ENCODE data around the gene ZNRF2. TPM values are rescaled to one million over a fixed set of nuclear protein-coding genes. Genes with fewer than 3 reads are reported as not detected.

ZNRF2 gene
- total RNA-seq, 4 donors from 2014 or later, result 44.2 to 57.4 (median 48.0) TPM

DNA sequence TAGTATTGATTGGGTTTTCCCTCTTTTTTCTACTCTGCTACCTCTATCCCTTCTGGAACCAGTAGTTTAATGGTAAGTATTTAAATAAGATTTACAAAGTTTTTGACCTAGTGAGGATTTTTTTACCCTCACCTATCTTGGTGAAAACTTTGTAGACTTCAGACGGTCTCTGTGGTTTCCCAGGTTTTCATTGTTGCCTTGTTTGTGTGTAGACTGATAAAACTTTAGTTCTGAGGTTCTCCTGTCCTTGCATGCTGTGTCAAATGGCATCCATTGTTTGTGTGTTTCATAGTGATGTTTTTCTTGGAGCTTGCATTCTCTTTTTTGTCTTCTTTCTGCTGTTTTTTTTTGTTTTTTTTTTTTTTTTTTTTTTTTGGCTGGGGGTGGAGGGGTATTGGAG lies 22.6 kb downstream of the ZNRF2 start:
- Histone ChIP-seq H3K27ac (no peak overlapping the region), H3K9me3 (no peaks in the 10 kb centered on the region), H3K27me3 (no peaks in the 10 kb centered on the region), H3K36me3 (no peaks in the 10 kb centered on the region), H3K4me1 (peaks cover 8 to 17% of the 10 kb centered on the region in 2 donors), H3K4me3 (replicated peaks in 1 of 3) (no peak overlapping the region)
- DNase-seq, result no peak
- 79 to 93% methylated on average over 1 of the region's 1 CpG for WGBS, 2 donors
- TF ChIP-seq, protein P1, sequence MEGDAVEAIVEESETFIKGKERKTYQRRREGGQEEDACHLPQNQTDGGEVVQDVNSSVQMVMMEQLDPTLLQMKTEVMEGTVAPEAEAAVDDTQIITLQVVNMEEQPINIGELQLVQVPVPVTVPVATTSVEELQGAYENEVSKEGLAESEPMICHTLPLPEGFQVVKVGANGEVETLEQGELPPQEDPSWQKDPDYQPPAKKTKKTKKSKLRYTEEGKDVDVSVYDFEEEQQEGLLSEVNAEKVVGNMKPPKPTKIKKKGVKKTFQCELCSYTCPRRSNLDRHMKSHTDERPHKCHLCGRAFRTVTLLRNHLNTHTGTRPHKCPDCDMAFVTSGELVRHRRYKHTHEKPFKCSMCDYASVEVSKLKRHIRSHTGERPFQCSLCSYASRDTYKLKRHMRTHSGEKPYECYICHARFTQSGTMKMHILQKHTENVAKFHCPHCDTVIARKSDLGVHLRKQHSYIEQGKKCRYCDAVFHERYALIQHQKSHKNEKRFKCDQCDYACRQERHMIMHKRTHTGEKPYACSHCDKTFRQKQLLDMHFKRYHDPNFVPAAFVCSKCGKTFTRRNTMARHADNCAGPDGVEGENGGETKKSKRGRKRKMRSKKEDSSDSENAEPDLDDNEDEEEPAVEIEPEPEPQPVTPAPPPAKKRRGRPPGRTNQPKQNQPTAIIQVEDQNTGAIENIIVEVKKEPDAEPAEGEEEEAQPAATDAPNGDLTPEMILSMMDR (IDR thresholded peaks at IDR 0.05), result no peak
- no peak for TF ChIP-seq POLR2A (IDR thresholded peaks at IDR 0.05)
- intact Hi-C loops (cut with DNase I), result no loop called here

DNA sequence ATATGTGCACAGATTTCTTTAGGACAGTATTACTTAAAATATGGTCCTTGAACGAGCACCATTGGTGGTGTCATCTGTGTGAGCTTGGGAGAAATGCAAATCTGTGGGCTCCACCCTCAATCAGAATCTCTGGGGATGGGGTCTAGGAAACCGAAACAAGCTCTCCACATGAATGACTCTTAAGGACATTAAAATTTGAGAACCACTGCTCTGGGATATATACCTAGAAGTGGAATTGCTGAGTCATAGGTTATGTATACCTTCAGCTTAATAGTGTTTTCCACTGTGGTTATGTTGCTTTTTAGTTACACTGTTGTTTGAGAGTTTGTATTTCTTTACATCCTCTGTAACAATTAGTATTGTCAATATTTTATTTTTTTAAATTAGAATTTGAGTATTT lies 24.0 kb downstream of the ZNRF2 start:
- Histone ChIP-seq H3K27ac (no peak overlapping the region), H3K27me3 (no peaks in the 10 kb centered on the region), H3K4me1 (peaks cover 8 to 17% of the 10 kb centered on the region in 2 donors), H3K9me3 (no peaks in the 10 kb centered on the region), H3K4me3 (replicated peaks in 1 of 3) (no peak overlapping the region), H3K36me3 (no peaks in the 10 kb centered on the region)
- intact Hi-C loops (cut with DNase I), result no loop called here
- 79 to 85% methylated on average over 2 of the region's 2 CpGs for whole genome bisulfite sequencing, 2 donors
- TF ChIP-seq POLR2A (IDR thresholded peaks at IDR 0.05), result no peak
- TF ChIP-seq, protein P1 (IDR thresholded peaks at IDR 0.05), result no peak
- no peak for DNase-seq

DNA sequence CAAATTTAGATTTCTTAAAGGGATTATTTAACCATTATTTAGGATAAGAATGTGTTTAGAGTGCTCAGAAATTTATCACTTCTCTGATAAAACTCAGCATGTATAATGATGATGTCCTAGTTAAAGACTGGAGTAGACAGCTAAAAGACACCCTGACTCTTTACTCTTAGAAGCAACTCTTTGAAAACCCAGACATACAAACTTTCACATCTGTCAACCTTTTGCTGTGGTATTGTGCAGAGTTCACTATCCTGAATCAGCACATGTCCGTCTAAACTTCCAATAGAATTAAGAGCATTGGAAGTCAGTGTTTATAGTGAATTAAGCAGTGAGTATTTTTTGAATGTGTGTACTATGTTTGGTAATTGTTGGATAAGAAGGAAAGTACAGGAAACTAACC lies 24.9 kb downstream of the ZNRF2 start:
- 94% methylated on average over 1 of the region's 1 CpG for WGBS, 2 donors
- Histone ChIP-seq H3K4me1 (peaks cover 8 to 17% of the 10 kb centered on the region in 2 donors), H3K36me3 (no peaks in the 10 kb centered on the region), H3K9me3 (no peaks in the 10 kb centered on the region), H3K27ac (no peak overlapping the region), H3K27me3 (no peaks in the 10 kb centered on the region), H3K4me3 (replicated peaks in 1 of 3) (no peak overlapping the region)
- no peak for TF ChIP-seq POLR2A (IDR thresholded peaks at IDR 0.05)
- TF ChIP-seq, protein P1 (IDR thresholded peaks at IDR 0.05), result no peak
- DNase-seq, result no peak
- intact Hi-C loops (cut with DNase I), result no loop called here

DNA sequence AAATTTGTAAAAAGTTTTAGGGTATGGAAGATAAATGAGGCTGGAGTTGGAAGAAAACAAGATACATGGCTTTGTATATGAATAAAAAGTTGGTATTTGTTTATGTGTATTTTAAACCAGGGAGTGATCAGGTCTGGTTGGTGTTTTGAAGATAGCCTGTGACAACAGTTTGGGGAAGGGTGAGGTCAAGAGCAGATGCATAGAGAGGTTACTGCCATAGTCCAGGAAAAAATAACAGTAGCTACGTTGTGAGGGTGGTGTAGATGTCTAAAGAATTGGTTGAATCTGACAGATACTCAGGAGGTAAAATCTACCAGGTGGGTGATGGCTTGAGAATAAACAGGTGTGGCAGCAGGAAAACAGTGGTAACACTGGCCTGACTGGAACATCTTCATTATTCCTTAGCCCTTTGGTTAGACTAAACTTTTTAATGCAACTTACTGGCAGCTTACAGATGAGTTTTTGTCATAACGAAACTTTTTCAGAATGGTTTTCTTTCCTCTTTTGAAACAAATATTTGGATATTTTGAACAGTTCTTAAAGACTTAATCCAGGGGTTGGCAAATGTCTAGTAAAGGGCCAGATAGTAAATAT lies 25.5 kb downstream of the ZNRF2 start:
- H3K36me3 ChIP-seq, result no peaks in the 10 kb centered on the region
- H3K4me3 ChIP-seq (replicated peaks in 1 of 3), result no peak overlapping the region
- WGBS, 2 donors, result 88 to 89% methylated on average over 2 of the region's 2 CpGs
- TF ChIP-seq, protein P1 (IDR thresholded peaks at IDR 0.05), result no peak
- TF ChIP-seq POLR2A (IDR thresholded peaks at IDR 0.05), result no peak
- no peaks in the 10 kb centered on the region for H3K9me3 ChIP-seq
- no peak overlapping the region for H3K27ac ChIP-seq
- no peak for DNase-seq
- H3K4me1 ChIP-seq, result peaks cover 8 to 17% of the 10 kb centered on the region in 2 donors
- H3K27me3 ChIP-seq, result no peaks in the 10 kb centered on the region
- intact Hi-C loops (cut with DNase I), result no loop called here

DNA sequence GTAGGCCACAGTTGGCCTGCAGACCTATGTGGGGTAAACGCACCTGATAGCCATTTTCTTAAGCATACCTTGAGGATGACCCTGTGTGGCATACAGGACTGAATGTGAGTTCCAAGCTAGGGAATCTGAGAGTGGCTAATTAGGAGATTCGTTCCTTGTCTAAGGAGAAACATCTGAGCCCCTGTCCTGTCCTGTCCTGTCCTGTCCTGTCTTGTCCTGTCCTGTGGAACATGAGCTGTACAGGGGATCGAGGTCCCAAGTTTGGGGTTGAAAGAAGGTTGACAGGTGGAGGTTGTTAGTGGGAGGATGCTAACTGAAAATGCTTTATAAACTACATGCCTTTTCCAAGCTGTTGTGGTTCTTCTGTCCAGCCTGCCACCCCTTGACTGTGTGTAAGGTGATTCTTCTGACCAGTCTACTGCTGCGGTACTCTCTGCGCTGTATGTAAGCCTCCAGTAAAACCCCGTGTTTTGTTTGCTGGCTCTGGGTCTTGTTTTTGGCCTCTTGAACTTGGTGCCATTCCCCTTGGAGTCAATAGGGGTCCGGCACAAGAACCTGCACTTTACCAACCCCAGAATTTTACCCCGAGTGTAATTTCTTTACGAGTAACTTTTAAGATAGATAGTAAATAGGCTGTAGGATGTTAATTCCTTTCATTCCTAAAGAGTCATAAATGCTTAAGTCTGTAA lies 26.4 kb downstream of the ZNRF2 start:
- no peak for DNase-seq
- intact Hi-C loops (cut with DNase I), result no loop called here
- Histone ChIP-seq H3K9me3 (no peaks in the 10 kb centered on the region), H3K4me3 (replicated peaks in 1 of 3) (no peak overlapping the region), H3K36me3 (no peaks in the 10 kb centered on the region), H3K4me1 (peaks cover 0 to 10% of the 10 kb centered on the region in 2 donors), H3K27me3 (no peaks in the 10 kb centered on the region), H3K27ac (no peak overlapping the region)
- 95 to 96% methylated on average over 9 of the region's 9 CpGs for WGBS, 2 donors
- no peak for TF ChIP-seq POLR2A (IDR thresholded peaks at IDR 0.05)
- TF ChIP-seq, protein P1 (IDR thresholded peaks at IDR 0.05), result no peak

Measured in thyroid gland (tissue), 4 donors.